Muscle layer of duodenum (tissue), 2 donors: ENCODE measurements around the gene WNT11.

Experiments used
- H3K27ac ChIP-seq: one replicate; pipeline ENCODE4 v1.7.0; 2013; ENCODE audit warnings: mild to moderate bottlenecking, low read length
- H3K27me3 ChIP-seq: one replicate; pipeline ENCODE4 v1.7.0; 2013; ENCODE audit warnings: low read depth, mild to moderate bottlenecking, control low read depth, low read length
- H3K36me3 ChIP-seq, 2 donors: one replicate each; pipeline ENCODE4 v1.7.0; 2013; ENCODE audit warnings: low read length in 2 of 2, control low read depth in 1 of 2, mild to moderate bottlenecking in 1 of 2; ENCODE audit not compliant: insufficient read depth in 2 of 2, control insufficient read depth in 1 of 2
- H3K4me1 ChIP-seq, 2 donors: one replicate each; pipeline ENCODE4 v1.7.0; 2013; ENCODE audit warnings: low read length in 2 of 2, mild to moderate bottlenecking in 2 of 2, control low read depth in 1 of 2, moderate library complexity in 1 of 2; ENCODE audit not compliant: insufficient read depth in 2 of 2, control insufficient read depth in 1 of 2
- H3K4me3 ChIP-seq, 2 donors: one replicate each; pipeline ENCODE4 v1.7.0; 2013; ENCODE audit warnings: low read length in 2 of 2, low read depth in 1 of 2, mild to moderate bottlenecking in 1 of 2
- H3K9me3 ChIP-seq, 2 donors: one replicate each; pipeline ENCODE4 v1.7.0; 2013; ENCODE audit warnings: low read length in 2 of 2, control low read depth in 1 of 2, mild to moderate bottlenecking in 1 of 2; ENCODE audit not compliant: control insufficient read depth in 1 of 2
- donor health status: healthy.

The WNT11 gene

GRCh38 chr11:76229690-76230240, 23.5 kb upstream of the WNT11 start:
- H3K4me3 ChIP-seq: no peak overlapping the region
- H3K27me3 ChIP-seq: no peaks in the 10 kb centered on the region
- no peak overlapping the region for H3K27ac ChIP-seq
- peaks cover 0 to 7% of the 10 kb centered on the region in 2 donors for H3K4me1 ChIP-seq
- H3K9me3 ChIP-seq: no peaks in the 10 kb centered on the region
- no peaks in the 10 kb centered on the region for H3K36me3 ChIP-seq

- no peaks in the 10 kb centered on the region for H3K36me3 ChIP-seq
- H3K27me3 ChIP-seq: no peaks in the 10 kb centered on the region
- H3K27ac ChIP-seq: no peak overlapping the region
Observed at GRCh38 chr11:76228875-76229149, 22.5 kb upstream of the WNT11 start.

GRCh38 chr11:76228071-76228874, 22.0 kb upstream of the WNT11 start:
- H3K4me1 ChIP-seq: no peaks in the 10 kb centered on the region

More at GRCh38 chr11:76228875-76229149, 22.5 kb upstream of the WNT11 start:
- Histone ChIP-seq H3K9me3 (no peaks in the 10 kb centered on the region), H3K4me1 (no peaks in the 10 kb centered on the region), H3K4me3 (no peak overlapping the region)

GRCh38 chr11:76226626-76227025, 20.3 kb upstream of the WNT11 start:
- Histone ChIP-seq H3K27ac (no peak overlapping the region), H3K36me3 (no peaks in the 10 kb centered on the region), H3K4me3 (no peak overlapping the region), H3K27me3 (no peaks in the 10 kb centered on the region), H3K4me1 (no peaks in the 10 kb centered on the region), H3K9me3 (no peaks in the 10 kb centered on the region)

More at GRCh38 chr11:76228071-76228874, 22.0 kb upstream of the WNT11 start:
- Histone ChIP-seq H3K27me3 (no peaks in the 10 kb centered on the region), H3K36me3 (no peaks in the 10 kb centered on the region), H3K27ac (peak overlapping the region; percentile 19), H3K4me3 (no peak overlapping the region), H3K9me3 (no peaks in the 10 kb centered on the region)

- no peaks in the 10 kb centered on the region for H3K9me3 ChIP-seq
- H3K4me3 ChIP-seq: no peak overlapping the region
- H3K4me1 ChIP-seq: no peaks in the 10 kb centered on the region
- no peak overlapping the region for H3K27ac ChIP-seq
- H3K36me3 ChIP-seq: no peaks in the 10 kb centered on the region
- H3K27me3 ChIP-seq: no peaks in the 10 kb centered on the region
Observed at GRCh38 chr11:76225122-76225611, 18.9 kb upstream of the WNT11 start.

GRCh38 chr11:76224461-76225121, 18.3 kb upstream of the WNT11 start:
- no peak overlapping the region for H3K4me3 ChIP-seq
- H3K27ac ChIP-seq: no peak overlapping the region
- H3K4me1 ChIP-seq: no peaks in the 10 kb centered on the region
- no peaks in the 10 kb centered on the region for H3K27me3 ChIP-seq
- no peaks in the 10 kb centered on the region for H3K9me3 ChIP-seq
- no peaks in the 10 kb centered on the region for H3K36me3 ChIP-seq

- Histone ChIP-seq H3K4me3 (no peak overlapping the region), H3K36me3 (no peaks in the 10 kb centered on the region), H3K4me1 (no peaks in the 10 kb centered on the region), H3K27ac (no peak overlapping the region), H3K27me3 (no peaks in the 10 kb centered on the region), H3K9me3 (no peaks in the 10 kb centered on the region)
Observed at GRCh38 chr11:76221365-76221764, 15.1 kb upstream of the WNT11 start.

- no peaks in the 10 kb centered on the region for H3K27me3 ChIP-seq
- no peaks in the 10 kb centered on the region for H3K36me3 ChIP-seq
- H3K9me3 ChIP-seq: no peaks in the 10 kb centered on the region
- no peak overlapping the region for H3K4me3 ChIP-seq
- H3K27ac ChIP-seq: no peak overlapping the region
- no peaks in the 10 kb centered on the region for H3K4me1 ChIP-seq
Observed at GRCh38 chr11:76219243-76219642, 12.9 kb upstream of the WNT11 start.

- H3K9me3 ChIP-seq: no peaks in the 10 kb centered on the region
- H3K27ac ChIP-seq: no peak overlapping the region
- no peaks in the 10 kb centered on the region for H3K27me3 ChIP-seq
- H3K36me3 ChIP-seq: no peaks in the 10 kb centered on the region
- no peaks in the 10 kb centered on the region for H3K4me1 ChIP-seq
- H3K4me3 ChIP-seq: no peak overlapping the region
Observed at GRCh38 chr11:76218449-76219178, 12.3 kb upstream of the WNT11 start.

- no peak overlapping the region for H3K27ac ChIP-seq
- H3K9me3 ChIP-seq: no peaks in the 10 kb centered on the region
- no peak overlapping the region for H3K4me3 ChIP-seq
- H3K27me3 ChIP-seq: no peaks in the 10 kb centered on the region
- H3K36me3 ChIP-seq: no peaks in the 10 kb centered on the region
- no peaks in the 10 kb centered on the region for H3K4me1 ChIP-seq
Observed at GRCh38 chr11:76217653-76218160, 11.4 kb upstream of the WNT11 start.
